Esophagus muscularis mucosa (tissue), 4 donors: ENCODE results near the gene HACE1.

Experiments
- EP300 ChIP-seq: sonication (generic); formaldehyde crosslinking; IDR thresholded peaks from one replicate; pipeline ENCODE4 v1.6.1; 2017; ENCODE audit warnings: antibody characterized with exemption
- POLR2A ChIP-seq: fragments of 450-650 bp; IDR thresholded peaks from one replicate; pipeline ENCODE4 v1.6.1; 2017; ENCODE audit warnings: antibody characterized with exemption, moderate library complexity, mild to moderate bottlenecking, low read depth
- POLR2AphosphoS5 ChIP-seq, 2 donors: sonication (generic); formaldehyde crosslinking; IDR thresholded peaks; one replicate each; pipeline ENCODE4 v1.6.1; 2017; ENCODE audit warnings: antibody characterized with exemption in 2 of 2
- TF ChIP-seq, protein P1 (sequence below), 3 experiments: fragments of 200-600 bp in 2 of 3; fragments of 450-650 bp in 1 of 3; sonication (generic) in 2 of 3; IDR thresholded peaks; one replicate each; pipeline ENCODE4 v1.5.1; 2017 to 2019; ENCODE audit warnings: antibody characterized with exemption in 3 of 3, mild to moderate bottlenecking in 2 of 3, moderate library complexity in 1 of 3

GRCh38 chr6:104736545-104736944, 123.2 kb downstream of the HACE1 start:
- TF ChIP-seq POLR2A (no peak), POLR2AphosphoS5 (IDR thresholded peaks at IDR 0.05) (no peak), EP300 (no peak)
- TF ChIP-seq, protein P1, sequence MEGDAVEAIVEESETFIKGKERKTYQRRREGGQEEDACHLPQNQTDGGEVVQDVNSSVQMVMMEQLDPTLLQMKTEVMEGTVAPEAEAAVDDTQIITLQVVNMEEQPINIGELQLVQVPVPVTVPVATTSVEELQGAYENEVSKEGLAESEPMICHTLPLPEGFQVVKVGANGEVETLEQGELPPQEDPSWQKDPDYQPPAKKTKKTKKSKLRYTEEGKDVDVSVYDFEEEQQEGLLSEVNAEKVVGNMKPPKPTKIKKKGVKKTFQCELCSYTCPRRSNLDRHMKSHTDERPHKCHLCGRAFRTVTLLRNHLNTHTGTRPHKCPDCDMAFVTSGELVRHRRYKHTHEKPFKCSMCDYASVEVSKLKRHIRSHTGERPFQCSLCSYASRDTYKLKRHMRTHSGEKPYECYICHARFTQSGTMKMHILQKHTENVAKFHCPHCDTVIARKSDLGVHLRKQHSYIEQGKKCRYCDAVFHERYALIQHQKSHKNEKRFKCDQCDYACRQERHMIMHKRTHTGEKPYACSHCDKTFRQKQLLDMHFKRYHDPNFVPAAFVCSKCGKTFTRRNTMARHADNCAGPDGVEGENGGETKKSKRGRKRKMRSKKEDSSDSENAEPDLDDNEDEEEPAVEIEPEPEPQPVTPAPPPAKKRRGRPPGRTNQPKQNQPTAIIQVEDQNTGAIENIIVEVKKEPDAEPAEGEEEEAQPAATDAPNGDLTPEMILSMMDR (IDR thresholded peaks at IDR 0.05) = no peak
